NCI-H1436 treated with DMSO at 0.1 percent for 48 hours (cell line): ENCODE data around the gene EHD4.

Experiments
- DNase-seq: peaks from one replicate; lab custom pipeline; 2025; lab: John Stamatoyannopoulos, UW

Gene EHD4

GRCh38 chr15:41980654-41981323 is 8.4 kb upstream of the EHD4 start:
- DNase-seq = no peak

- DNase-seq = no peak
These were observed 7.3 kb upstream of the EHD4 start for GRCh38 chr15:41979493-41980266.

DNA sequence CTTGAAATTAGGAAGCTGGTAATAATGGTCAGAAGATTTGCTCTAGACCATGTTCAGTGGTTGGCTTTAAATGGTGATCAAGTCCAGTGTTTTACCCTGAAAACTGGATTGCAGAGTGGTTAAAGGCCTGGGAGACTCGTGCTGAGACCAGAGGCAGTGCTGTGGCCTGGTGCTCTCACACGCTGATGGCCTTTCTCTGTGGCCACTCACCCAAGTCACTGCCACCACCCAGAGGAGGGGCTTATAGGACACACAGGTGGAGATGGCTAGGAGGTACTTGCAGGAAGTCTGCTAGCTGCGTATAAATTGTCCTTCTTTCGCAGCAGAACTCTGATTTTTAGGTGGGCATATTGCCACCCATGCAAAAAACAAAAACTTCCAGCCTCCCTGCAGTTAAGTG is 6.2 kb upstream of the EHD4 start:
- no peak for DNase-seq

DNA sequence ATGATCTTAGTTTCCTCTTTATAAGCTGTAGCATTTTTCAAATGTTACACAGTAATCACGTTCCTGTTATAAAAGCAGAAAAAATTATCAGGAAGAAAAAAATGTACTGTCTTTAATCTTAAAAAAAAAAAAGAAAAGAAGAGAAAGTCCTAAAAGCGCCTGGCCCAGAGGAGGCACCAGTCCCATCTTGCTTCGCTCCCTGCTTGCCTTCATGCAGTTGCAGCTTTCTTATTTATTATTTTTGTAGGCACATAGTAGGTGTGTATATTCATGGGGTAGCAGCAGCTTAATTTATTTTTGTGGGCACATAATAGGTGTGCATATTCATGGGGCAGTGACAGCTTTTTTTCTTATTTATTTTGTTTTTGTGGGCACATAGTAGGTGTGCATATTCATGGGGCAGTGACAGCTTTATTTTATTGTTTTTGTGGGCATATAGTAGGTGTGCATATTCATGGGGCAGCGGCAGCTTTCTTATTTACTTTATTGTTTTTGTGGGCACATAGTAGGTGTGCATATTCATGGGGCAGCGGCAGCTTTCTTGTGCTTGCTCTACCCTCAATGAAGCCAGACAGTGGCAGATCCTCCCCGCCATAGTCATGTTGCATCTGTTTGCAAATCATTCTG is 5.5 kb upstream of the EHD4 start:
- DNase-seq = no peak

- no peak for DNase-seq
These were observed 3.3 kb upstream of the EHD4 start for GRCh38 chr15:41975669-41976068.

- DNase-seq = no peak
These were observed 1.7 kb upstream of the EHD4 start for GRCh38 chr15:41974041-41974440.

GRCh38 chr15:41971895-41972252 is 483 bp downstream of the EHD4 start:
- DNase-seq = no peak

GRCh38 chr15:41971089-41971894 is 1.1 kb downstream of the EHD4 start:
- DNase-seq = no peak

DNA sequence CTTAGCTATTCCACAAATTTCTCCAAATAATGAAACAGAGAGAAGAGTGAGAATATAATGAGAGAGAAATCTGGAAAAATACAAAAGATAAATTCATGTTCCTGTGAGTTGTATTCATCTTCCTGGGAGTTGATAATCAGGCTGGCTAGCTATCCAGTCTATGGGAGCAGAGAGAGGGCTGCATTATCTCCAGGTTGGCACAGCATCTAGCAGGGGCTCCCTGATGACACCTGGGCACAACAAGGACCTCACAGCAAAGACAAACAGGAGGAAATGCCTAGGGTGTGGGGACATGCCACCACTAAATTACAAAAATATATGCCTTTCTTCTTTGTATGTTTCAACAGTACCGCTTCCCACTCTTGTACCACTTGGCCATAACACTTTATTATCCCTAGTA is 1.9 kb downstream of the EHD4 start:
- no peak for DNase-seq

DNA sequence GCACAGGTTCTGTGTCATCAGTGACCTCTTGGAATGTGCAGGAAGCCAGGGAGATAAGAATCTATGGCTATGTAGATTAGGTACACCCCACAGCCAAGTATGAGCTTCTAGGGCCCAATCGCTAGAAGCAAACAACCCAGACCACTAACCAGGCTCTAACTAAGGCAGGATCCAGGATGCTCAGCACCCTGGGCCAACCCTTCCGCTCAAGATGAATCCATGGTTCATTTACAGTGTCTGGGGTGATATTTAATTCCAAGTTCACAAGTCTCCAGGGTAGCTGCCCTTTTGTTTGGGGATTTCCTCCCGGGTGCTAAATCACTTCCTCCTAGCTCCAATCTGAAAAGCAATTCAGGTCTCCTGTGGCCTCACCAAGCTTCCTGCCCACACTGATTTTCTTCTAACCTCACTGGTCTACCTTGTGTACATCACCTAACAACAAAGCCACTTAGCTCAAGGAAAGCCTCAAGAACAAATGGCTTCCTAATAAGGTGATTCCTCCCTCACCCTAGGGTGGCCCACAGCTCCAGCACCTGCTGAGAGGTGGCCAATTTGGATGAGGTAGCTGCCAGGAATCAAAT is 2.4 kb downstream of the EHD4 start:
- DNase-seq = no peak

GRCh38 chr15:41968701-41969100 is 3.7 kb downstream of the EHD4 start:
- DNase-seq = no peak

DNA sequence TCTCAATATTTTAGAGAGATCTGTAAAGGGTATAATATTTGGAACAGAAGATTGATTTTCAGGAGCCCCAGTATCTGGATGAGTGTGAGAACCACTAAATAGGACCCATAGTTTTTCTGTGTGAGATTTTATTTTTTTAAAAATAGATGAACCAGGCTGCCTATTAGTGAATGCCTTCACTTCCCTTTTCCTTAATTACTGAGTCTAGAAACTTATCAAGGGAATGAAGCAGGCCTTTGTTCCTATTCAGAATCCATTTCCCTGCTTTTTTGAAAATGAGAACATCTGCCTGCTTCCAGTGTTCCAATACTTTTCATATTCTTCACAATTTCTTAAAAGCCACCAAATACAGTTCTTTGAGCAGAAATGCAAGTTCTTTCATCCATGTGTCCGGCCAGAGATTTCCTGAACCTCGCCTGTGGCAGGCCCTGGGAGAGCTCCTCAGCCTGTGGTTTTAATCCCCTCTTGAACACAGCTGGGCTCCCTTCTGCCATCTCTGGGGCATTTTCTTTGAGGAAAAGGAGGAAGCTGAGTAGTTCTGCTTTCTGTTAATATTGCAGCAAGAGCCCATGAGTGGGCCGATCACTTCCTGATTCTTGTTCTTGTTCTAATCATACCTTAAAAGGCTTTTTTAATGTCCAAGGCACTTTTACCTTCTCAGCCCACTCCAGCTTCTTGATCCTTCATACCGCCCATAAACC is 4.7 kb downstream of the EHD4 start:
- no peak for DNase-seq

GRCh38 chr15:41966920-41967465 is 5.4 kb downstream of the EHD4 start:
- no peak for DNase-seq

DNA sequence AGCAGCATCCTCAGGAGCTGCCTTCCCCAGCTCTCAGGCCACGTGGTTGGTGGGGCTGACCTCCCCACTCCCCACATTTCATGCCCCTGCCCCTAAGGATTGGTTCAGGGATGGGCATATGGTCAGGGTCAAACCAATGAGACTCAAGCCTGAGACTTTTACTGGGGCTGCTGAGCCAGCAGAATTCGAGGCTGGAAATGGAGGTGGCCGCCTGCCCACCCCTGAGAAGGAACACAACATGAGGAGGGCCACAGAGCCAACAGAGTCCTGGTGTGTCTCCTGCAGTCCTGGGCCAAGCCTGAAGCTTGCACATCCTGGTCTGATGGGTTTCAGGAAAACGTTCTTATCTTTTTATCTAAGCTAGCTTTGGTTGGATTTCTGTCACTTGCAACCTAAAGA is 5.9 kb downstream of the EHD4 start:
- no peak for DNase-seq

DNA sequence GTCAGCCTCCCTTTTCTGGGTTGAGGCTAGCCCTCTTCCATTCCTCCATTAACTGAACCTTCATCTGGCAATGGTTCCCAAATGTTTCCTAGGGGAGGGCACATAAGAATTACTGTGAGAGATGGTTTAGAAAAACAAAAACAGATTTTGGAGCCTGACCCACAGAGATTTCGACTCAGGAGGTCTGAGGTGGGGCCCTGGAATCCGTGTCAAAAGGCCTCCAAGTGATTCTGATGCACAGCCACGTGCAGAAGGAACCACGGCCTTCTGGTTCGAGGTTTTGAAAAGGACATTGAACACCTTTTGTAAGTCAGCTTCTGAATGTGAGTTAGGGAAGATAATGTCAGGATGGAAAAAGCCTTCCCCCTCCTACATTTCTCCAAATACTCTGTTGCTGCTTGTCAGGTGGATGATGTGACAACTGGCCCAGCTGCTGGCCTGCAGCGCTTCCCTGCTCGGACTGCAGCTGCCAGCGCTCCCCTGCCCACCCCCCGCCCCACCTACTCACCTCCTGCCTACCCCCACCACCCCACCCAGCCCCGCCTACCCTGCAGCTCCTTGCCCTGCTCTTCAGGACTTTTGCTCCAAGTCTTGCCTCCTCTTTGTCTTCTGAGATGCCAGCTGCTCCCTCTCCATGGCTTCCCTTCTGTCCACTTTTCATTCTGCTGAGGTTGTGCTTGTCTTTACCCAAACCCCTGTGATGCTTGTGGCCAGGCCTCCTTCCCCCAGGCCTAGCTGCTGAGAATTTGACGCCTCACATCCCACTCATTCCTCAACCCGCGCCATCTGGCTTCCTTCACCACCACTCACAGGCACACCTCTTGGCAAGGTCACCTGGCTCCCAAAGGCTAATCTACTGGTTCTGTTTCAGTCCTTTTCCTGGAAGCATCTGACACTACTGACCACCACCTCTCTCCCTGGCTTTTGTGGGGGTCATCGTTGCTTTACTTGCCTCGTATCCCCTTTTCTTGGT is 6.6 kb downstream of the EHD4 start:
- no peak for DNase-seq

DNA sequence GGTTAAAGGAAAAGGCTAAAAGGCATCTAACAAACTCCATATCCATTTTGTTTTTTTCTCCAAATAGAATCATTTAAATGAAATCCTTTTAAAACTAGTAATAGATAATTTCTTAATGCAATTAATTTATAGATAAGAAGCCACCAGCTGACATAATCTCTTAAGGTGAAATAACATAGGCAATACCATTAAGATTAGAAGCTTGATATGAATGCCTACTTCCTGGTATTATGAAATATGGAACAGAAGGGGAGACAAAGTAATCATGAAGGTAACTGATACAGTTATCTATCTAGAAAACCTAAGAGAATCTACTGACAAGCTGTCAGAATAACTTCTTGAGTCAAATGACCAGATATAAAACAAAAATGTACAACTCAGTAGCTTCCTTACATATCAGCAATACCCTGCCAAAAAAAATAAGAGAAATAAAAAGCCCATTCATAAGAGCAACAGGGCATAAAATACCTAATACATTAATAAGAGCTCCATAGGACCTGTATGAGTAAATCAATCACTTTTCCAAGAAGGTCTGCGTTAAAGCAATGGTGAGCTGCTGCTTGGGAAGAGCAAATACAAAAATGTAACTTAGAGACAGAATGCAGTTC is 10.7 kb downstream of the EHD4 start:
- DNase-seq = no peak

GRCh38 chr15:41961001-41961518 is 11.3 kb downstream of the EHD4 start:
- DNase-seq = no peak

DNA sequence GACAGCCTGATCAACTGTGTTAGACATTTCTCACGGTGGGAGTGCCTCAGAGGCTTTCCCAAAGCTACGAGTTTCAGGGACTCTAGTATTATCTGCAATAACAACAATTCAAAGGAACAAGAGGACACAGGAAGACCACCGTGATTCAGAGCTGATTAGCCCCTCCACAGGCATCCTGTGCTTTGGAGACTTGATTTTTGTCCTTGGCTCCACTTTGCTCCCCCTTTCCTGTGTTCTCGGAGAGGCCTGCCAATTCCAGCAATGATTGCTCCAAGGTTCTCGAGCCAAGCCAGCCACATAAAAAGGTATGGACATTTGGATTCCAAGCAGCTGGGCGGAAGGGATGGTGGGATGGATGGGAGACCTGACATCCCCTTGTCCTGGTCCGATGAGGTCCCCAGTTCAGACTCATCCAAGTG is 14.3 kb downstream of the EHD4 start:
- no peak for DNase-seq
